HUES64 (cell line): Measurements from ENCODE around the gene DERL3.

Experiments
- H3K27ac ChIP-seq: 2 replicates; pipeline ENCODE4 v1.7.0; 2013; ENCODE audit warnings: low read depth, low read length, inconsistent platforms
- H3K27me3 ChIP-seq: 2 replicates; pipeline ENCODE4 v1.6.1; 2013; ENCODE audit warnings: mild to moderate bottlenecking, low read length; ENCODE audit not compliant: insufficient read depth
- H3K36me3 ChIP-seq: 2 replicates; pipeline ENCODE4 v1.6.1; 2013; ENCODE audit warnings: mild to moderate bottlenecking, low read length; ENCODE audit not compliant: insufficient read depth
- H3K4me1 ChIP-seq: 2 replicates; pipeline ENCODE4 v1.6.1; 2013; ENCODE audit warnings: mild to moderate bottlenecking, low read length, moderate library complexity; ENCODE audit not compliant: insufficient read depth
- H3K4me3 ChIP-seq: 2 replicates; pipeline ENCODE4 v1.5.1; 2013; ENCODE audit warnings: mild to moderate bottlenecking, low read length, moderate library complexity
- H3K9ac ChIP-seq: 2 replicates; pipeline ENCODE4 v1.6.1; 2013; ENCODE audit warnings: mild to moderate bottlenecking, low read depth, low read length
- H3K9me3 ChIP-seq: 2 replicates; pipeline ENCODE4 v1.6.1; 2013; ENCODE audit warnings: low read depth, low read length; ENCODE audit not compliant: insufficient read depth
- WGBS: fragments of 150-250, 120-280 bp; methylation state at CpG from one replicate; pipeline ENCODE4 v1.1.7; 2013; ENCODE audit warnings: missing lambda C conversion rate; 5-methylcytosine and 5-hydroxymethylcytosine counted together

DERL3 gene

GRCh38 chr22:23816156-23816976, 22.4 kb downstream of the DERL3 start:
- Histone ChIP-seq H3K27me3 (no peaks in the 10 kb centered on the region), H3K4me3 (no peak overlapping the region), H3K4me1 (no peaks in the 10 kb centered on the region), H3K9ac (no peak overlapping the region), H3K27ac (no peak overlapping the region), H3K9me3 (no peaks in the 10 kb centered on the region), H3K36me3 (peaks cover 89% of the 10 kb centered on the region)
- 91% methylated on average over 18 of the region's 18 CpGs for WGBS

- Histone ChIP-seq H3K4me1 (no peaks in the 10 kb centered on the region), H3K4me3 (no peak overlapping the region), H3K36me3 (peaks cover 88% of the 10 kb centered on the region), H3K9ac (no peak overlapping the region), H3K27me3 (no peaks in the 10 kb centered on the region), H3K9me3 (no peaks in the 10 kb centered on the region), H3K27ac (no peak overlapping the region)
- WGBS, result 86% methylated on average over 10 of the region's 10 CpGs
These were observed 23.2 kb downstream of the DERL3 start for GRCh38 chr22:23815541-23816155.

GRCh38 chr22:23812378-23812777, 26.4 kb downstream of the DERL3 start:
- peaks cover 64% of the 10 kb centered on the region for H3K36me3 ChIP-seq
- no peaks in the 10 kb centered on the region for H3K27me3 ChIP-seq
- H3K9ac ChIP-seq, result no peak overlapping the region
- no peak overlapping the region for H3K27ac ChIP-seq
- no peaks in the 10 kb centered on the region for H3K4me1 ChIP-seq
- H3K9me3 ChIP-seq, result no peaks in the 10 kb centered on the region
- 93% methylated on average over 3 of the region's 4 CpGs for WGBS
- no peak overlapping the region for H3K4me3 ChIP-seq

GRCh38 chr22:23806837-23807236, 32.0 kb downstream of the DERL3 start:
- peaks cover 72% of the 10 kb centered on the region for H3K36me3 ChIP-seq
- H3K27me3 ChIP-seq, result no peaks in the 10 kb centered on the region
- no peaks in the 10 kb centered on the region for H3K4me1 ChIP-seq
- WGBS, result 100% methylated on average over 1 of the region's 1 CpG
- no peak overlapping the region for H3K4me3 ChIP-seq
- H3K27ac ChIP-seq, result no peak overlapping the region
- H3K9me3 ChIP-seq, result no peaks in the 10 kb centered on the region
- no peak overlapping the region for H3K9ac ChIP-seq

GRCh38 chr22:23804781-23805291, 34.0 kb downstream of the DERL3 start:
- Histone ChIP-seq H3K36me3 (peaks cover 78% of the 10 kb centered on the region), H3K4me1 (no peaks in the 10 kb centered on the region), H3K27ac (no peak overlapping the region), H3K4me3 (no peak overlapping the region), H3K9me3 (no peaks in the 10 kb centered on the region), H3K27me3 (no peaks in the 10 kb centered on the region), H3K9ac (no peak overlapping the region)
- WGBS, result 82% methylated on average over 12 of the region's 12 CpGs

GRCh38 chr22:23803001-23803819, 35.6 kb downstream of the DERL3 start:
- WGBS, result 79% methylated on average over 21 of the region's 21 CpGs
- peaks cover 85% of the 10 kb centered on the region for H3K36me3 ChIP-seq
- H3K9ac ChIP-seq, result no peak overlapping the region
- no peaks in the 10 kb centered on the region for H3K9me3 ChIP-seq
- H3K4me1 ChIP-seq, result no peaks in the 10 kb centered on the region
- no peaks in the 10 kb centered on the region for H3K27me3 ChIP-seq
- H3K27ac ChIP-seq, result no peak overlapping the region
- no peak overlapping the region for H3K4me3 ChIP-seq

- Histone ChIP-seq H3K9ac (no peak overlapping the region), H3K27me3 (no peaks in the 10 kb centered on the region), H3K9me3 (no peaks in the 10 kb centered on the region), H3K4me1 (no peaks in the 10 kb centered on the region), H3K36me3 (peaks cover 85% of the 10 kb centered on the region), H3K4me3 (no peak overlapping the region), H3K27ac (no peak overlapping the region)
- WGBS, result 93% methylated on average over 8 of the region's 8 CpGs
These were observed 36.9 kb downstream of the DERL3 start for GRCh38 chr22:23801886-23802377.

GRCh38 chr22:23801238-23801821, 37.5 kb downstream of the DERL3 start:
- Histone ChIP-seq H3K9ac (no peak overlapping the region), H3K27me3 (no peaks in the 10 kb centered on the region), H3K4me1 (no peaks in the 10 kb centered on the region), H3K36me3 (peaks cover 84% of the 10 kb centered on the region), H3K4me3 (no peak overlapping the region), H3K27ac (no peak overlapping the region), H3K9me3 (no peaks in the 10 kb centered on the region)
- WGBS, result 94% methylated on average over 11 of the region's 11 CpGs

GRCh38 chr22:23800297-23801237, 38.2 kb downstream of the DERL3 start:
- H3K36me3 ChIP-seq, result peaks cover 84% of the 10 kb centered on the region
- no peak overlapping the region for H3K9ac ChIP-seq
- no peaks in the 10 kb centered on the region for H3K27me3 ChIP-seq
- H3K4me3 ChIP-seq, result no peak overlapping the region
- no peak overlapping the region for H3K27ac ChIP-seq
- WGBS, result 96% methylated on average over 18 of the region's 18 CpGs
- no peaks in the 10 kb centered on the region for H3K4me1 ChIP-seq
- no peaks in the 10 kb centered on the region for H3K9me3 ChIP-seq

GRCh38 chr22:23796461-23796860, 42.3 kb downstream of the DERL3 start:
- H3K4me3 ChIP-seq, result no peak overlapping the region
- H3K9ac ChIP-seq, result no peak overlapping the region
- no peaks in the 10 kb centered on the region for H3K27me3 ChIP-seq
- WGBS, result 95% methylated on average over 5 of the region's 5 CpGs
- peaks cover 85% of the 10 kb centered on the region for H3K36me3 ChIP-seq
- H3K9me3 ChIP-seq, result no peaks in the 10 kb centered on the region
- H3K27ac ChIP-seq, result no peak overlapping the region
- H3K4me1 ChIP-seq, result no peaks in the 10 kb centered on the region
